ENCODE measurements around the gene CEP78.
A peak's percentile ranks its signal among the peaks of the same experiment; 100 is the strongest.

Gene CEP78

GRCh38 chr9:78288214-78288892 lies 52.5 kb downstream of the CEP78 start:
- DNase-seq (ENCODE audit: low spot score) = no peak

GRCh38 chr9:78289474-78289873 lies 53.6 kb downstream of the CEP78 start:
- no peak for DNase-seq (ENCODE audit: low spot score)

- no peak for DNase-seq (ENCODE audit: low spot score)
Observed at GRCh38 chr9:78291240-78291925, 55.5 kb downstream of the CEP78 start.

- DNase-seq (ENCODE audit: low spot score) = no peak
Observed at GRCh38 chr9:78292026-78292425, 56.2 kb downstream of the CEP78 start.

GRCh38 chr9:78292716-78293497 lies 57.0 kb downstream of the CEP78 start:
- DNase-seq (ENCODE audit: low spot score) = no peak

- DNase-seq (ENCODE audit: low spot score) = no peak
Observed at GRCh38 chr9:78294290-78295176, 58.7 kb downstream of the CEP78 start.

- DNase-seq (ENCODE audit: low spot score) = no peak
Observed at GRCh38 chr9:78295177-78295575, 59.3 kb downstream of the CEP78 start.

GRCh38 chr9:78295731-78296130 lies 59.9 kb downstream of the CEP78 start:
- no peak for DNase-seq (ENCODE audit: low spot score)

- DNase-seq (ENCODE audit: low spot score) = no peak
Observed at GRCh38 chr9:78296201-78296892, 60.5 kb downstream of the CEP78 start.

- DNase-seq (ENCODE audit: low spot score) = peak; percentile 96
Observed at GRCh38 chr9:78296893-78297671, 61.2 kb downstream of the CEP78 start, which contains the start of gene PSAT1. Gene PSAT1, plus strand, starts transcription at chr9:78297125. Its CDS starts 86 bp downstream, at chr9:78297211.

- no peak for DNase-seq (ENCODE audit: low spot score)
Observed at GRCh38 chr9:78297672-78297961, 61.7 kb downstream of the CEP78 start.

GRCh38 chr9:78298046-78298765 lies 62.3 kb downstream of the CEP78 start:
- DNase-seq (ENCODE audit: low spot score) = no peak

- no peak for DNase-seq (ENCODE audit: low spot score)
Observed at GRCh38 chr9:78300209-78300608, 64.3 kb downstream of the CEP78 start.

GRCh38 chr9:78301466-78301865 lies 65.6 kb downstream of the CEP78 start:
- no peak for DNase-seq (ENCODE audit: low spot score)

GRCh38 chr9:78303377-78304062 lies 67.6 kb downstream of the CEP78 start:
- no peak for DNase-seq (ENCODE audit: low spot score)

- no peak for DNase-seq (ENCODE audit: low spot score)
Observed at GRCh38 chr9:78304357-78304756, 68.5 kb downstream of the CEP78 start.

GRCh38 chr9:78306222-78307076 lies 70.6 kb downstream of the CEP78 start:
- DNase-seq (ENCODE audit: low spot score) = no peak

GRCh38 chr9:78307360-78307759 lies 71.5 kb downstream of the CEP78 start:
- no peak for DNase-seq (ENCODE audit: low spot score)

All from NAMALWA (cell line).